Activated CD4-positive, alpha-beta T cell treated with anti-CD3 and anti-CD28 coated beads, Interleukin-2, Interleukin-6, amounts not matched to agents 100 ng/mL and 50 ng/mL, durations not matched to agents 16 hours and 8 hours (primary cell): ENCODE data around the gene IFT88.
"Not testable (repeated sequence)": the region's sequence is repeated elsewhere in the genome, so short reads cannot be mapped to it uniquely, and the experiment has no call there.

Experiments used
- DNase-seq: peaks from one replicate; pipeline ENCODE4 v3.0.0-alpha.2; 2020

Gene IFT88

GRCh38 chr13:20633802-20634201 is 66.8 kb downstream of the IFT88 start:
- DNase-seq, result no peak

GRCh38 chr13:20636079-20636478 is 69.1 kb downstream of the IFT88 start:
- DNase-seq, result no peak

GRCh38 chr13:20637811-20638210 is 70.9 kb downstream of the IFT88 start:
- DNase-seq, result no peak

DNA sequence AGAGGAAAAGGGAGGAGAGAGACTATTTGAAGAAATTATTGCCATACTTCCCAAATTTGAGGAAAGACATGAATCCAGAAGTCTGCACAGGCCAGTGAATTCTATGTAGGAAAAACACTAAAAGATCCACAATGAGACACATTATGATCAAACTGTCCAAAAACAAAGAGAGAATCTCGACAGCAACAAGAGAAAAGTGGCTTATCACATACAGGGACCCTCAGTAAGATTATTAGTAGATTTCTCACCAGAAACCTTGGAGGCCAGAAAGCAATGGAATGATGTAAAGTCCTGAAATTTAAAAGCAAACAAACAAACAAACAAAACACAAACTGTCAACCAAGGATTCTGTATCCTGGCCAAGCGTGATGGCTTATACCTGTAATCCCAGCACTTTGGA is 80.8 kb downstream of the IFT88 start:
- no peak for DNase-seq

- DNase-seq, result no peak
Observed at GRCh38 chr13:20652946-20653345, 86.0 kb downstream of the IFT88 start.

DNA sequence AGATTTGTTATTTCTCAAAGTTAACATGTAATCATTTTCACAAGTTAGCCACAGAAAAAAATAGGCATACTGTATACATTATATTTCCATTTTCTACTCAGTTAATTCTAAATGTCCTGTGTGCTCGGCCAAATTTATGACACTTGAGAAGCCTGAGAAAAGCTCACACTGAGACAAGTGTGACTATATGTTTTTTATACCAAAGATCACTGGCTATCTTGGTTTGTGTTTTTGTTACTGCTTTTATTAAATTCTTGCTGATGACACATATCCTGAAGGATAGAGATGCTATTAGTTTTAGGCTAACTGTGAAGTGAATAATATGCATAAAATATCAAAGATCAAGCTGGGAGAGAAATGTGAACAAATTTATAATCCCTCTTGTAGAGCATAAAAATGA is 87.2 kb downstream of the IFT88 start:
- DNase-seq, result no peak

GRCh38 chr13:20658451-20659040 is 91.6 kb downstream of the IFT88 start:
- no peak for DNase-seq

DNA sequence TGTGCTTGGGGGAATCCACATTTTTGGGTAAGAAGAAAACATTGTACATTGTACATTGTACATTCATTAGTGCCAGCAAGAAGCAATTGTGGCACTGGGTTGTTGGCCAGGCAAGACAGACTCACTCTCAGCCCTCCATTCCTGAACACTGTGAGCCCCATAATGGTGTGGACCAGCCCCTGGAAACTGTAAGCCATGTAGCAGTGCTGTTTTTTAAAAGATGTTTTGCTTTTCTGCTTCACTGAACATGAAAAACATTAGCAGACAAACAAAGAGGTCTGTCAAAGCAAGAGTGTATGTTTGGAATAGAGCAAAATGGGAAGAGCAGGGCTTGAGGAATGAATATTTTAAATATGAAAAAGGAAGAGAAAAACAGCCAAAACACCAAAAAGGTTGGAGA is 97.4 kb downstream of the IFT88 start:
- DNase-seq, result no peak

- DNase-seq, result no peak
Observed at GRCh38 chr13:20666948-20667347, 100.0 kb downstream of the IFT88 start.

- no peak for DNase-seq
Observed at GRCh38 chr13:20667857-20668437, 101.0 kb downstream of the IFT88 start.

DNA sequence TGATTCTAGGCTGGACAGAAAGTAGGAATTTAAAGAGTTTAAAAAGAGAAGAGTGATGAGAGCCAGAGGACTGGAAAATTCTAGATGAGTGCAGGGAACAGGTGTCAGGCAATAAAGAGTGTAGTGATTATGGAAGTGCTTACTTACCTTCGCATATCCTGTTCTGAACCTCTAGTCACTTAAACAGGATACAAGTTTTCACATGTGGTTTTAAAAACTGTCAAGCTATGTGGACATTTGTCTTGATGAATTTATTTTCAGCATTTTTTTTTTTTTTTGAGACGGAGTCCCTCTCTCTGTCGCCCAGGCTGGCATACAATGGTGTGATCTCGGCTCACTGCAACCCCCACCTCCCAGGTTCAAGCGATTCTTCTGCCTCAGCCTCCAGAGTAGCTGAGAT is 102.2 kb downstream of the IFT88 start:
- peak; percentile 2 for DNase-seq

GRCh38 chr13:20671789-20672188 is 104.8 kb downstream of the IFT88 start:
- no peak for DNase-seq

DNA sequence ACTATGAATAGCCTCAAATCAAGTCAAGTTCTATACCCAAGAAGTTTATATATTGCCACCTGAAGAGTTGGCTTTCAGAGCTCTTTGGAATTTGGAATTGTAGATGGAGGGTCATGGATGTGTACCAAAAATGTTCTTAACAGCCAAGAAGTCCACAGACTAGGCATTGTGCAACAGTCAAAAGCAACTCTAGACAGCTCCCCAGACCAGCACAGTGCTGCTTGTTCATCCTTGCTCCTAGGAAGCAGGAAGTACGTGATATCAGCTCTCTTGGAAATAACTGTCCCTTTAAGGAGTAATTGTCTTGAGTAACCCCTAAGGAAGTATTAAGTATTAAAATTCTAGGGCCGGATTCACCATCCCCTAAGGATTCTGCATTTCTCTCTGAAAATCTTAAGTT is 105.8 kb downstream of the IFT88 start:
- no peak for DNase-seq

DNA sequence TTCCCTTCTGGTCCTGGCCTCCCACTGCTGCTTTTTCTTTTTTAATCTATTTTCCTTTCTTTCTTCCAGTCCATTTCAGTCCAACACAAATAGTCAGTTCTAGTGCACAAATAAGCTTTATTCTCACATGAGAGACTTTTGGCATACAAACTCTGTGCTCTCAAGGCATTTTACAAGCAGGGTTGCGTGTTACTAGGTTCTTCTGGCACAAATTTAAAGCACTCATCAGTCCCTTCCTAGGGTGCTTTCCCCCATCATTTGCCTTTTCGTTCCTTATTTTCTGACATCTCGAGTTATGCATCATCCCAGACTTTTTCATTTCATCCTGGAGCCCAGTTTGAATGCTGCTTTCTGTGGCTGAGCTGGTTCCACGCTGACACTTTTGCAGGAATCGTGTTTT is 106.8 kb downstream of the IFT88 start:
- DNase-seq, result no peak

DNA sequence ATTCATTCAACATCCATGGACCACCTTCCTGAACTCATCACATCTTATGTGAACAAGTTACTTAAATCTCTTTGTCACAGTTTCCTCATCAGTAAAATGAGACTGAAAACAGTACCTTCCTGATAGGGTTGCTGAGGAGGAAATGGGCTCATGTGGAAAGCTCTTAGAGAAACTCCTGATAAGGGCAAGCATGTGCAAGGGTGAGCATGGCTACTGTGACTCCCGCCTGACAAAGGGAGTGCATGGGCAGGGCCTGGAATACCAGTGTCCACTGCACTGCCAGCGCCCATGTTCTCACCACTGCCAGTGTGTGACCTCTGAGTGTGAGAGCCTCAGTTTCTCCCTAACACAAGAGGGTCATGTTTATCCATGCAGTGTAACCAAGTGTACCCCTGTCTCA is 109.3 kb downstream of the IFT88 start:
- DNase-seq, result no peak

DNA sequence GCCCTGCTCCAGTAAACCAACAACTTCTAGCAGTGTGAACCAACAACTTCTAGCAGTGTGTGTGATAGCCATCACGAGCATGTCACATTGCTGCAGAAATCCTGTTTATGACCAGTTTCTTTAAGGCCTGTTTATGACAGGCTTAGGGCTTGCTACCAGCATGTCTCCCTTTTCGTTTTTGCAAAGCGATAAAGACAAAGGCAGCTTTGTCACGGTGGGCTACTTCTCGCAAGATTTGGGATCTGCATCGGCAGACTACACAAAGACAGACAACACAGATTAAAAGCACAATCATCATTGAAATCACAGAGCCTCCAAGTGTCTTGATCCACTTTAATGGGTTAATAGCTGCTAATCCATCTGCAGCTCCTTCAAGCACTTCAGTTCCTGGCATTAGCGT is 111.6 kb downstream of the IFT88 start:
- not testable (repeated sequence) for DNase-seq

DNA sequence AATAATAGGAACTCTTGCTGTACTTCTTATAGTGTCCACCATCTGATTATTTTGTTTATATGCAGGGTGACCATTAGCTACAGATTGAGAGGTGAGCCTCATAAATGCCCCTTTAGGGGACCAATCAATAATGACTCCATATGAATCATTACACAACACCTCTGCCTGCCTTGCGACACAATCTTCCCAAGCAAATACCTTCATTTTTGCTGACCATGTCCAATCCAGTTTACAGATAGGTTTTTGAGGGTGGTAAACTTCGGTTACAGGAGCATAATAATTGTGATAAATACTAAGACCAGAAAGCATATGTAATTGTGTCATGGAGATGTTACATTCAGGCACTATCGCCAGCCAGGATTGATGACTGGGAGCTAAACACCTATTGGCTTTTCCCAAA is 112.9 kb downstream of the IFT88 start:
- no peak for DNase-seq

- no peak for DNase-seq
Observed at GRCh38 chr13:20680416-20681080, 113.6 kb downstream of the IFT88 start.

- not testable (repeated sequence) for DNase-seq
Observed at GRCh38 chr13:20681481-20681880, 114.5 kb downstream of the IFT88 start.

DNA sequence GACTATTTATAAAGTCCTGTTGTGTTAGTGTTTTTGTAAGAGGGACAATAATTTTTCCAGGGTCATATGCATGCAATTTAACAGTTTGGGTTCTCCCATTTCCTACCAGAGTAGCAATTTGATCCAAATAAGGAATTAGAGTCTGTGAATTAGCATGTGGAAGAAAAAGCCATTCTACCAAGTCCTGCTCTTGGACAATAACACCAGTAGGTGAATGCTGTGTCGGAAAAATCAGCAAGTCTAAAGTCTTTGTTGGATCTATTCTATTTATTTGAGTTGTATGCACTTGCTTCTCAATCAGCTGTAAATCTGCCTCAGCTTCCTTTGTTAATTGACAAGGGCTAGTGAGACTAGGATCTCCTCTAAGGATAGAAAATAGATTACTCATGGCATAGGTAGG is 115.1 kb downstream of the IFT88 start:
- no peak for DNase-seq

DNA sequence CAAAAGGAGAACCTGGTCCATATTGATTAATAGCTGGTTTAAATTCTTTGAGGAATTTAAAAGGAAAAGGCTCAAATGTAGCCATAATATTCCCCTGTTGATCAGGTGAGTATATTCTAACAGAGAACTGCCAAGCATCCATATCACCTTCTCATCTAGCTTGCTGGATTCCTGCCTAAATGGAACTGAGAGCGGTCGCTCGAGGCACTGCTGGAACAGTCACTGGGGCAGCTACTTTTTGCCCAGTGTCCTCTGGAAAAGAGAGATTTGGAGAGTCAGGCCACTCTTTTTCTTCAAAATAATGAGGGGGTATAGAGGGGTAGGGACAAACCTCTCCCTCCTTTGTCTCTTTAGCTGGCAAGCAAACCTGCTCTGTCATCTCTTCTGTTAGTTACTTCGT is 117.1 kb downstream of the IFT88 start:
- no peak for DNase-seq

- DNase-seq, result no peak
Observed at GRCh38 chr13:20684546-20684945, 117.6 kb downstream of the IFT88 start.

DNA sequence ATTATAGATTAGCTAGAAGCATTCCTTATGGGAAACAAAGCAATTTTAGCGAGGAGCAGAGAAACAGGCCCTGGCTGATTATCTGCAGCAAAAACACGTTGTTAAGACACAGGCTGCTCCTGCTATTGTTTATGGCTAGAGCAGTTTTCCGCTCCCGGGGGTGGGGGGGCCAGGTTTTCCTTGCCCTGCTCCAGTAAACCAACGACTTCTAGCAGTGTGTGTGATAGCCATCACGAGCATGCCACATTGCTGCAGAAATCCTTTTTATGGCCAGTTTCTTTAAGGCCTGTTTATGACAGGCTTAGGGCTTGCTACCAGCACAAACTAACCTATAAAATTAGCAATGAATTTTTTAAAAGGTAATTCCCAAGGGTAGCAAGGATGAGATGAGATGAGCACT is 118.1 kb downstream of the IFT88 start:
- no peak for DNase-seq

GRCh38 chr13:20686167-20686566 is 119.2 kb downstream of the IFT88 start:
- no peak for DNase-seq
